Uterus (tissue), 4 donors: Measurements from ENCODE around the gene PRR15. TPM values are rescaled to one million over a fixed set of nuclear protein-coding genes. Genes with fewer than 3 reads are reported as not detected.

Source experiments
- DNase-seq, 2 donors: peaks; one replicate each; pipeline ENCODE4 v3.0.0-alpha.2; 2019 to 2020
- H3K27ac ChIP-seq, 2 donors: fragments of 200-600 bp; sonication (generic); 1 replicate in 1 of 2; 2 replicates in 1 of 2; pipeline ENCODE4 v1.5.1; 2016 to 2018
- H3K27me3 ChIP-seq, 2 donors: fragments of 200-600 bp; sonication (generic); one replicate each; pipeline ENCODE4 v1.5.1; 2018 to 2019; ENCODE audit warnings: control low read depth in 1 of 2
- H3K36me3 ChIP-seq, 2 donors: fragments of 200-600 bp; sonication (generic); one replicate each; pipeline ENCODE4 v1.5.1; 2019; ENCODE audit warnings: control low read depth in 1 of 2
- H3K4me1 ChIP-seq, 2 donors: fragments of 200-600 bp; sonication (generic); one replicate each; pipeline ENCODE4 v1.5.1; 2018 to 2019; ENCODE audit warnings: control low read depth in 1 of 2
- H3K4me3 ChIP-seq, 2 donors: fragments of 200-600 bp; sonication (generic); 1 replicate in 1 of 2; 2 replicates in 1 of 2; pipeline ENCODE4 v1.5.1; 2018 to 2019; ENCODE audit warnings: mild to moderate bottlenecking in 1 of 2
- H3K9me3 ChIP-seq, 2 donors: fragments of 200-600 bp; sonication (generic); one replicate each; pipeline ENCODE4 v1.5.1; 2019; ENCODE audit warnings: control low read depth in 1 of 2
- POLR2A ChIP-seq, 2 donors: fragments of 450-650 bp; IDR thresholded peaks; one replicate each; pipeline ENCODE4 v1.6.1; 2016; ENCODE audit warnings: antibody characterized with exemption in 2 of 2, mild to moderate bottlenecking in 1 of 2, moderate library complexity in 1 of 2
- intact Hi-C: fragments of 100-400 bp; cut with DNase I; formaldehyde crosslinking; loops from one replicate; pipeline ENCODE4 v1.15.1; 2023; ENCODE audit warnings: low total_unique reads
- total RNA-seq, 4 donors: library from RNA; depleted of rRNA in 3 of 4; stranded (reverse); fragments of >200 nt in 3 of 4; gene quantifications; one replicate each; pipeline versions ENCODE4 v1.1.0 to v1.2.4, GENCODE V29; 2014 to 2023
- TF ChIP-seq, protein P1 (sequence below), 4 experiments: fragments of 200-600 bp in 2 of 4; fragments of 450-650 bp in 2 of 4; sonication (generic) in 2 of 4; IDR thresholded peaks; one replicate each; pipeline ENCODE4 v1.5.1; 2016 to 2019; ENCODE audit warnings: antibody characterized with exemption in 4 of 4, mild to moderate bottlenecking in 2 of 4, moderate library complexity in 1 of 4
- donor health status: DM: yes; HTN: yes; CAD: no.

Gene PRR15
- total RNA-seq, 4 donors from 2014 or later, result 1.8 to 2.3 TPM; not detected in 2

DNA sequence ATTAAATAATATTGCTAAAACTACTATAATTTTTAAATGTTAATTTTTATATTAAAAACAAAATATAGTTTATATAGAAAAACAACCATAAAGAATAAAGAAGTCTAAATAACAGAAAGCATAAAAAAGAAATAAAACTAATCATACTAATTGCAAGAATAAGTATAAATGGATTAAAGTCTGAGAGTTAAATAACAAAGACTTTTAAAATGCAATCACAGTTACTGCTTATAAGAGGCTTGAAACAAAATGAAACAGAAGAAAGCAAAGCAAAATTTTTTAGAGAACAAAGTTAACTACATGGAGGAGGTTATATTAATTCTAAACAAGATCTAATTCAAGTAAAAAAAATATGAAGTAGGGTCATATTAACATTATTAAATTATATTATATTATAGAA, 41.1 kb downstream of the PRR15 start:
- intact Hi-C loops, result no loop called here
- no peaks in the 10 kb centered on the region for H3K36me3 ChIP-seq
- H3K4me3 ChIP-seq, result no peak overlapping the region
- no peaks in the 10 kb centered on the region for H3K27me3 ChIP-seq
- no peak for DNase-seq
- no peaks in the 10 kb centered on the region for H3K9me3 ChIP-seq
- H3K27ac ChIP-seq, result no peak overlapping the region
- TF ChIP-seq, protein P1, sequence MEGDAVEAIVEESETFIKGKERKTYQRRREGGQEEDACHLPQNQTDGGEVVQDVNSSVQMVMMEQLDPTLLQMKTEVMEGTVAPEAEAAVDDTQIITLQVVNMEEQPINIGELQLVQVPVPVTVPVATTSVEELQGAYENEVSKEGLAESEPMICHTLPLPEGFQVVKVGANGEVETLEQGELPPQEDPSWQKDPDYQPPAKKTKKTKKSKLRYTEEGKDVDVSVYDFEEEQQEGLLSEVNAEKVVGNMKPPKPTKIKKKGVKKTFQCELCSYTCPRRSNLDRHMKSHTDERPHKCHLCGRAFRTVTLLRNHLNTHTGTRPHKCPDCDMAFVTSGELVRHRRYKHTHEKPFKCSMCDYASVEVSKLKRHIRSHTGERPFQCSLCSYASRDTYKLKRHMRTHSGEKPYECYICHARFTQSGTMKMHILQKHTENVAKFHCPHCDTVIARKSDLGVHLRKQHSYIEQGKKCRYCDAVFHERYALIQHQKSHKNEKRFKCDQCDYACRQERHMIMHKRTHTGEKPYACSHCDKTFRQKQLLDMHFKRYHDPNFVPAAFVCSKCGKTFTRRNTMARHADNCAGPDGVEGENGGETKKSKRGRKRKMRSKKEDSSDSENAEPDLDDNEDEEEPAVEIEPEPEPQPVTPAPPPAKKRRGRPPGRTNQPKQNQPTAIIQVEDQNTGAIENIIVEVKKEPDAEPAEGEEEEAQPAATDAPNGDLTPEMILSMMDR (IDR thresholded peaks at IDR 0.05), result no peak
- no peak for TF ChIP-seq POLR2A (IDR thresholded peaks at IDR 0.05)
- no peaks in the 10 kb centered on the region for H3K4me1 ChIP-seq

DNA sequence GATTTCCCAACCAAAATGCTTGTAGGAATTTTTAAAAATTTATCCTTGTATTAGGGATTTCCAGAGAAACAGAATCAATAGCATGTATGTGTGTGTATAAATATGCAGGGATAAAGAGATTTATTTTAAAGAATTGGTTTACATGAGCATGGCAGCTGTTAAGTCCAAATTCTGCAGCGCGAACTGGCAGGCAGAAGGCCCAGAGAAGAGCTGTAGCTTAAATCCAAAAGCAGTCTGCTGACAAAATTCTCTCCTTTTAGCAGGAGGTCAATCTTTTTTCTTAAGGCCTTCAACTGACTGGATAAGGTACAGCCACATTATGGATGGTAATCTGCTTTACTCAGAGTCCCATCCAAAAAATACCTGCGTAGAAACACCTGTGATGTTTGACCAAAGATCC, 42.0 kb downstream of the PRR15 start:
- no peaks in the 10 kb centered on the region for H3K4me1 ChIP-seq
- H3K27me3 ChIP-seq, result no peaks in the 10 kb centered on the region
- no peak for DNase-seq
- H3K36me3 ChIP-seq, result no peaks in the 10 kb centered on the region
- H3K9me3 ChIP-seq, result no peaks in the 10 kb centered on the region
- intact Hi-C loops, result no loop called here
- H3K4me3 ChIP-seq, result no peak overlapping the region
- peak overlapping the region in 1 of 2 donors; percentile 23 for H3K27ac ChIP-seq
- TF ChIP-seq, protein P1 (IDR thresholded peaks at IDR 0.05), result no peak
- no peak for TF ChIP-seq POLR2A (IDR thresholded peaks at IDR 0.05)

DNA sequence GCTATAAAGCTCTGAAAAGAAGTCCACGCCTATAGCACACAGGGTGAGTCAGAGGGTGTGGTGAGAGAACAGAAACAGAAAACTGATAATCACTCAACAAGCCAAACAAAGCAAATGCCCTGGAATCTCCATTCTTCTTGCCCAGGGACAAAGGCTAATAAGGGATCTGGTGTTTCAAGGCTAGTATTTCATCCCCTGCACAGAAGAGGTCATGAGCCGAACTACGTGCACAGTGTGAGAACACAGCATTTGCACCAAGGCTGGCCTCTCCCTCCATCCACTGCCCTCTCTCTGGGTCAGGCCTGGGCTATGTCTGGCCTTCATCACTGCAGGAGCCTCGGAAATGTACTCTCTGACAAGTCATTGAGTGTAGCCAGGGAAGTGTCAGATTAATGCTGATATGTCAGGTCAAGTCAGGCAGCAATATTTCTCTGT, 42.7 kb downstream of the PRR15 start:
- no peaks in the 10 kb centered on the region for H3K4me1 ChIP-seq
- H3K36me3 ChIP-seq, result no peaks in the 10 kb centered on the region
- H3K27ac ChIP-seq, result peak overlapping the region in 1 of 2 donors; percentile 23
- peak; percentile 26 to 47 for DNase-seq
- TF ChIP-seq, protein P1 (IDR thresholded peaks at IDR 0.05), result no peak
- no peak for TF ChIP-seq POLR2A (IDR thresholded peaks at IDR 0.05)
- H3K9me3 ChIP-seq, result no peaks in the 10 kb centered on the region
- no peak overlapping the region for H3K4me3 ChIP-seq
- intact Hi-C loops, result no loop called here
- H3K27me3 ChIP-seq, result no peaks in the 10 kb centered on the region

DNA sequence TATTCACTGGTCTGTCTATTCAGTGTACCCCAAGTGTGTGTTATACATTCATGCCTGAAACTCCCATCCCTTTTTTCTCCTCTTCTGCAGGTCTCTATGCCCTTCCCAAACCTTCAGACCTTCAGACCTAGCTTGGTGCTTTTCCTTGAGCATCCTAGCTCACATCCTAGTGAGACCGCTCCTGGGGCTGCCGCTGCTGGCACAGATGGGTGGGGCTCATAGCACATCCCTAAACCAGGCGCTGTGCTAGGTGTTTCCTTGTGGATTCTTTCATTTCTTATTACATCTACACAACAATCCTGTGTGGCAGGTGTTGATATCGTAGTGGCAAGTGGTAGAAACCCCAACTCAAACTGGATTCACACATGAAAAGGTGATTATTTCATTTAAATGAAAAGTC, 43.2 kb downstream of the PRR15 start:
- Histone ChIP-seq H3K4me1 (no peaks in the 10 kb centered on the region), H3K4me3 (no peak overlapping the region), H3K27me3 (no peaks in the 10 kb centered on the region), H3K36me3 (no peaks in the 10 kb centered on the region), H3K27ac (peak overlapping the region in 1 of 2 donors; percentile 23), H3K9me3 (no peaks in the 10 kb centered on the region)
- intact Hi-C loops, result no loop called here
- no peak for DNase-seq
- no peak for TF ChIP-seq POLR2A (IDR thresholded peaks at IDR 0.05)

DNA sequence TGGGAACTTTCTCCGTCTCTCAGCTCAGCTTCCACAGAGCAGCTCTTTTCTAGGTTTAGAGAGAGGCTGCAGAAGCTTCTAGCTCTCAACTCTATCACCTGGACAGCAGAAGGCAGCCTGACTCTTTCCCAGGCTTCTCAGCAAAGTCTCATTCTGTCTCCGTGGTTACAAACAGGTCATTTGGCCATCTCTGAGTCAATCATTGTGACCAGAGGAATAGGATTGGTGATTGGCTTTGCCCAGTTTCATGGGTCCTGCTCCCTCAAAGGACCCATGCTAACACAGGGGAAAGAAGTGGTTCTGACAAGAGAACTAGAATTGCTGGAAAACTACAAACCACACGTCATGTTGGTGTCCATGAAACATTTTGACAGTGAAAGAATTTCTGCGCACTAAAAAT, 43.6 kb downstream of the PRR15 start:
- Histone ChIP-seq H3K27ac (no peak overlapping the region), H3K4me3 (no peak overlapping the region), H3K9me3 (no peaks in the 10 kb centered on the region), H3K4me1 (no peaks in the 10 kb centered on the region), H3K36me3 (no peaks in the 10 kb centered on the region), H3K27me3 (no peaks in the 10 kb centered on the region)
- TF ChIP-seq, protein P1 (IDR thresholded peaks at IDR 0.05), result no peak
- no peak for TF ChIP-seq POLR2A (IDR thresholded peaks at IDR 0.05)
- intact Hi-C loops, result no loop called here
- DNase-seq, result no peak

DNA sequence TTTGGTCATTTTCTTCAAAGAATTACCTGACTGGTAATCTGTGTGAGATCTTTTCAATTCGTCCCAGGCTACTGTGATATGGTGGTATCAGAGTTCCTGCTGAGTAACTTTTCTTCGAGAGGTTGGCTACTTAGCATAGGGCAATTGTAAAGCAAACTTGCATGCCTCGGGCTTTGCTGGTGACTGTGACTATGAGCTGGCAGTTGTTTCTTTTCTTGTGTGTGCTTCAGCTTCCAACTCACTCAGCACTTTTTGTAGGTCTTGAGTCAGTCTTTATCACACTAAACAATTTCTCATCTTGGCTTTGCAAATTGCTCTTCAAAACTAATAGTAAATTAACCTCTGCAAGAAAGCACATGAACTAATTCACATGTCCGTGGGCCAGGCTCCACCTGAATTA, 44.3 kb downstream of the PRR15 start:
- H3K27me3 ChIP-seq, result no peaks in the 10 kb centered on the region
- no peak overlapping the region for H3K4me3 ChIP-seq
- H3K36me3 ChIP-seq, result no peaks in the 10 kb centered on the region
- intact Hi-C loops, result no loop called here
- no peaks in the 10 kb centered on the region for H3K4me1 ChIP-seq
- no peak overlapping the region for H3K27ac ChIP-seq
- H3K9me3 ChIP-seq, result no peaks in the 10 kb centered on the region
- no peak for DNase-seq
- TF ChIP-seq, protein P1 (IDR thresholded peaks at IDR 0.05), result no peak
- no peak for TF ChIP-seq POLR2A (IDR thresholded peaks at IDR 0.05)
